Prostate gland (tissue), 2 donors: ENCODE results near the gene MPI.

Experiments
- CTCF ChIP-seq, 4 experiments: fragments of 200-600 bp in 2 of 4; fragments of 450-650 bp in 2 of 4; sonication (generic) in 2 of 4; IDR thresholded peaks; 1 replicate in 3 of 4; 2 replicates in 1 of 4; pipeline ENCODE4 v1.5.1; 2016 to 2019; ENCODE audit warnings: antibody characterized with exemption in 4 of 4, mild to moderate bottlenecking in 2 of 4, moderate library complexity in 2 of 4
- POLR2AphosphoS5 ChIP-seq: sonication (generic); formaldehyde crosslinking; IDR thresholded peaks from one replicate; pipeline ENCODE4 v1.6.1; 2017; ENCODE audit warnings: antibody characterized with exemption

- TF ChIP-seq CTCF (IDR thresholded peaks at IDR 0.05) (no peak), POLR2AphosphoS5 (no peak)
Observed at GRCh38 chr15:74917676-74918075, 27.8 kb downstream of the MPI start.
